ENCODE results near the gene LAT. TPM values are rescaled to one million over a fixed set of nuclear protein-coding genes. Genes with fewer than 3 reads are reported as not detected.

The LAT gene
- total RNA-seq, 1 experiment from 2014 or later, result 3.3 TPM

GRCh38 chr16:28984091-28984490 is 761 bp upstream of the LAT start:
- CTCF ChIA-PET, result no interaction called here
- RAD21 ChIA-PET (ENCODE audit: low non-redundant PET in 1 of 2, low total read pairs in 2 of 2, uncharacterized antibody in 2 of 2, unreplicated experiment in 2 of 2), result no interaction called here
- Histone ChIP-seq H3K9me3 (ENCODE audit: control insufficient read depth in 1 of 2, insufficient read depth in 1 of 2, low read depth in 1 of 2, low read length in 2 of 2) (no peaks in the 10 kb centered on the region; a peak in 1 of 4 replicates), H3K4me3 (replicated peaks in 1 of 2; ENCODE audit: low read depth in 1 of 2, low read length in 2 of 2) (no peak overlapping the region), H3K79me2 (ENCODE audit: insufficient read depth, low read length) (no peaks in the 10 kb centered on the region), H3K9me2 (ENCODE audit: insufficient read depth) (no peaks in the 10 kb centered on the region), H3K9ac (ENCODE audit: low read length) (no peak overlapping the region), H3K27ac (ENCODE audit: low read depth, low read length) (no peak overlapping the region), H4K20me1 (ENCODE audit: insufficient read depth) (no peaks in the 10 kb centered on the region), H3K4me1 (ENCODE audit: control insufficient read depth in 1 of 2, insufficient read depth in 2 of 2, low read length in 2 of 2) (no peaks in the 10 kb centered on the region), H2AFZ (ENCODE audit: low read depth, low read length, poor library complexity, severe bottlenecking) (no peak overlapping the region), H3K36me3 (ENCODE audit: control insufficient read depth in 1 of 2, insufficient read depth in 2 of 2, low read length in 2 of 2) (peaks cover 0 to 15% of the 10 kb centered on the region in 2 experiments; a peak in 2 of 4 replicates), H3K27me3 (ENCODE audit: insufficient read depth, low read length) (no peaks in the 10 kb centered on the region), H3K4me2 (ENCODE audit: low read length) (no peak overlapping the region)
- no peak for TF ChIP-seq ELF1 (IDR thresholded peaks at IDR 0.05; ENCODE audit: borderline replicate concordance, low read depth)
- TF ChIP-seq FOSL1 (IDR thresholded peaks at IDR 0.05; ENCODE audit: low read depth), result no peak
- TF ChIP-seq ZBTB33 (IDR thresholded peaks at IDR 0.05; ENCODE audit: extremely low read depth, insufficient replicate concordance, low read length), result no peak
- TF ChIP-seq REST (IDR thresholded peaks at IDR 0.05; ENCODE audit: low read depth), result no peak
- no peak for TF ChIP-seq EZH2phosphoT487 (IDR thresholded peaks at IDR 0.05; ENCODE audit: borderline replicate concordance)
- TF ChIP-seq ZFX (IDR thresholded peaks at IDR 0.05), result no peak
- no peak for TF ChIP-seq ATF3 (IDR thresholded peaks at IDR 0.05)
- TF ChIP-seq RAD21 (IDR thresholded peaks at IDR 0.05; ENCODE audit: low read depth), result no peak
- BruUV-seq (replicated peaks), result no TSS peak
- ATAC-seq, result no peak
- DNase-seq (ENCODE audit: low read depth, low spot score), result no peak
- POLR2A ChIA-PET, result no interaction called here
- intact Hi-C loops (cut with micrococcal nuclease), result no loop called here

Data from HCT116 (cell line).